Stimulated activated CD4-positive, alpha-beta T cell treated with anti-CD3 and anti-CD28 coated beads, Interleukin-4, amount 100 ng/mL, for 24 hours (primary cell): ENCODE results near the gene DPH6.
"Not testable (repeated sequence)": the region's sequence is repeated elsewhere in the genome, so short reads cannot be mapped to it uniquely, and the experiment has no call there.

Experiments used
- DNase-seq: peaks from one replicate; pipeline ENCODE4 v3.0.0-alpha.2; 2020

The DPH6 gene

GRCh38 chr15:35484231-35484945 is 61.6 kb downstream of the DPH6 start:
- DNase-seq: no peak

GRCh38 chr15:35481992-35482391 is 64.0 kb downstream of the DPH6 start:
- DNase-seq: no peak

GRCh38 chr15:35481064-35481463 is 64.9 kb downstream of the DPH6 start:
- no peak for DNase-seq

GRCh38 chr15:35479423-35479822 is 66.5 kb downstream of the DPH6 start:
- DNase-seq: no peak

- DNase-seq: no peak
Measured at GRCh38 chr15:35477312-35478262, 68.4 kb downstream of the DPH6 start.

DNA sequence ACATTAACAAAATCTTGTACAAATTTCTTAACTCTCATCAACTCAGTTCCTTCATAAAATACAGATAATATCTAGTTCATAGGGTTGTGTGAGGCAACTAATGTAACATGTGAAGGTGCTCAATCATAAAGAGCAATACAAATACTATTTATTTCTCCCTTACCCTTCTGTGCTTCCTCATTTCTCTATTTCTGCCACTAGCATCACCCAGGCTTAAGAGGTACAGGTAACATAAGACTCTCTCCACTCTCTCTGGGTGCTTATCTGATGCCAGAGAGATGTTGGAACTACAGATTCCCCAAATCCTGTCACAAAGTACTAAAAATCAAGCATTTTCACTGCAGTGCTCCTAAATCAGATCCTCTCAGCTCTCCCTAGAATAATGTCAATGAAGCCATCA is 74.9 kb downstream of the DPH6 start:
- no peak for DNase-seq

GRCh38 chr15:35470441-35470840 is 75.5 kb downstream of the DPH6 start:
- no peak for DNase-seq

DNA sequence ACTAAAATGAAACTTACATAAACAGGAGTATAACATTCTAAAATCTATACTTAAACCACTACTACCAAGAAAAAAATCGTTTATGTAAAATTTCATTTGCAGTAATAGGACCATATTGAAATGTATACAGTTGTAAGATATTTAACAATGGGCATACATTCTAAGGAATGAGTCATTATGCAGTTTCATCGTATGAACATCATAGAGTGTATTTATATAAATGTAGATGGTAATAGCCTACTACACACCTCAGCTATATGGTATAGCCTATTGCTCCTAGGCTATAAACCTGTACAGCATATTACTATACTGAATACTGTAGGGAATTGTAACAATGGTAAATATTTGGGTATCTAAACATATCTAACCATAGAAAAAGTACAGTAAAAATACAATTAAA is 79.5 kb downstream of the DPH6 start:
- no peak for DNase-seq

DNA sequence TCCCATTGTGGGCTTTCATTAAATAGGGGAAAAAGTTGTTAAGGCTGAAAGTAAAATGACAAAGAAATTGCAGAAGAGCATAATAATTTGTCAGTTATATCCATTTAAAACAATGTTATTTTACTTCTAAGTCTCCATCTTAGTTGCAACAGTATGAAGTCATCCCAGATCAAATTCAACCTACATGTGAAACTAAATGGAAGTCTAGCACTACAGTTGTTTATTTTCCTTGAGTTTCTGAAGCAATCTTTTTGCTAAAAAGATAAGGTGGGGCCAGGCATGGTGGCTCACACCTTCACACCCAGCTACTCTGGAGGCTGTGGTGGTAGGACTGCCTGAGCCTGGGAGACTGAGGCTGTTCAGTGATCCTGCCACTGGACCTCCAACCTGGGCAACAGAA is 80.2 kb downstream of the DPH6 start:
- no peak for DNase-seq

DNA sequence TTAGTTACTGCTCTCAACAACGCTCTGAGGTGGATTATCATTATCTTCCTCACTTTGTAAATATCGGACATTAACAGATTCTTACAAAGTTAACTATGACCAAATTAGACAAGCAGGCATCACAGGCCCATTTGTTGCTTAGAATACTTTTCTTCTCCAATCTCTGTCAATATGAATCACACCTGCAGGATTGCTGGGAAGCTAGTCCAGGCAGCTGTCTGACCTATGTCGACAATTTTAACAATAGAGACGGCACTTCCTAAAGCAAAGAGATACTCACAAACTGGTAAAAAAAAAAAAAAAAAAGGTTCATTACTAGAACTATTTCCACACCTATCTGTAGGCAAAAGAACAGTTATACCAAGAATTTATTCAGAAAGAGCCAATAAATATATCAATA is 85.3 kb downstream of the DPH6 start:
- DNase-seq: no peak

DNA sequence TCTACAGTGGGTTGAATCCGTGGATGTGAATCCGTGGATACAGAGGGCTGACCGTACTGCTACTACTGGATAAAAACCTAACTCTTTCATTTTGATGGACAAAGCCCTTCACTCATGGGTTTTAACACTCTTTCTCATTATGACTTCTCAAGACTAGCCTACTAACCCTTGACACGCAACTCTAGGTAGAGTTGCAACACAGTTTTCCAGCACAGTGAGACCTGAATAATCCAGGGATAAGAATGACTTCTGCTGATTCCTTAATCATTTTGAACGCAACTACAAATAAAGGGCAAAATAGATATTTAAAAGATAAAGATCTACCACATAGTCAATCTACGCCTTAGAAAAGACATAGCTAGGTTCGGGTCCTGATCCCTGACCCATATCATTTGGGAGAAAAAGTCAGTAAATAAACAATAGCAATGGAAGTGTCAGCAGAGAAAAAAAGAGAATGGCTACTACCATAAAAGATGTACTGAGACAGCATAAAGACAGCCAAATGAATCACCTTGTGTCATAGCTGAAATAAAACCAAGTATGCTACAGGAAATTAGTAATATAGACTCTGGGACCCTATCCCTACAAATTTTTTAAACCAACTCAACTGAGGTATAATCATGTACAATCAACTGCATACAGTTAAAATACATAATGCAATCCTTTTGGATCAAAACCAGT is 87.6 kb downstream of the DPH6 start:
- no peak for DNase-seq

GRCh38 chr15:35455201-35455600 is 90.8 kb downstream of the DPH6 start:
- no peak for DNase-seq

DNA sequence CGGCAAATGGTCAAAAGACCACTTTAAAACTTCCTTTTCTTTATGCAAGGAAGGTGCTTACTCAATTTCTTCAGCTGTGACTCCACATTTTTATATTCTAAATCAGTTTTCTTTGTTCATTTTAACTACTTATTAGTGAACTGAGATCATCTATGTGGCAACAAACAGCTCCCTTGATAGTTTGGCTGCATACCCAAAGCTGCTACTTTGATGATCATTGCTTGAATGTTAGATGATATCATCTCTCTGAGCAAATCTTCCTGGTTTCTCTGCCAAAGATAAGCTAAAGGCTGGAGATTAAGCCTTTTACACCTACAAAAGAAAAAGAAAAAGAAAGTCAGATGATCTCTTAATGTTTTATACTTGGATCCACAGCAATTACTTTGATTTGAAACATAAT is 95.5 kb downstream of the DPH6 start:
- DNase-seq: no peak

DNA sequence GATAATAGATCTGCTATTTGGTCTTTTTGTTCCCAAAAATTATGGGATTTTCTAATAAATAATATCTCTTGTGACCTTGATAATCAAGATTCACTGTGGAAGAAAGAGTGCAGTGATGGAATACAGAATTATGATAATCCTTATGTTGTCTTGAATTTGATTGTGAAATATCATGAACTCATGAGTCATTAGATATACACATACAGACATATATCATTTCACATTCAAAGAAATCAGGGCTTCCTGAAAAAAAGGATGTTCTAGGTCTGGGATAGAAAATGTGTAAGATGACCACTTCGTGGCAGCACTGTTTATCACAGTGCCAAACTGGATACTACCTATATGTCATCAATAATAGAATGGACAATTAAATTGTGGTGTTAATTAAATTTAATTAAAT is 97.7 kb downstream of the DPH6 start:
- no peak for DNase-seq

- no peak for DNase-seq
Measured at GRCh38 chr15:35445891-35446290, 100.1 kb downstream of the DPH6 start.

DNA sequence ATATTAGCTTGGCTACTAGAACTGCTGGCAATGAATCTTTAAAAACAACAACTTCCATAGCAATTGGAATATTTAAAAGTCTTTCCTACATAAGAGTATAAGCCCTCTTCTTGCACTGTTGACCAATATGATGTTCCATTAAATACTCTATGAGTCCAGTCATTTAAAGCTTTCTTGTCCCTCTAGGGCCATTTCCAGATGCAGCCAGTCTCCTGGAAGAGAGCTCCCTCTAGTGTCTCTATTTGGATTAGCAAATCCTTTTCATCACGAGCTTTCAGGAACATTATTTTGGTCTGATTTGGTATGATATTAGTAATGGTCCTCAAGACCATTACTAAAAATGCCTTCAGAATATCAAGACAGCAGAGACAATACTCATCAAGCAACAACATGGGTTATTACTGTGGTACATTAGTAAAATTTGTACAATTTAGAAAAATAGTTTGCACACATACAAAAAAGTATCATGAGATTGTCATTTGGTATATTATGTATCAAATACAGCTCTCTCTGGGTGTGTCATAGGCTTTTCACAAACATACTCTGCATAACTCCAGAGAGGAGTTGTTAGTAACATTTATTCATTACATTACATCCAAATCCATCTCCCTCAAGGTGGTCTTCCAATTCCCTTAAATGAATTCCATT is 101.3 kb downstream of the DPH6 start:
- DNase-seq: no peak

- no peak for DNase-seq
Measured at GRCh38 chr15:35443376-35443775, 102.6 kb downstream of the DPH6 start.

GRCh38 chr15:35442742-35443141 is 103.2 kb downstream of the DPH6 start:
- DNase-seq: no peak

DNA sequence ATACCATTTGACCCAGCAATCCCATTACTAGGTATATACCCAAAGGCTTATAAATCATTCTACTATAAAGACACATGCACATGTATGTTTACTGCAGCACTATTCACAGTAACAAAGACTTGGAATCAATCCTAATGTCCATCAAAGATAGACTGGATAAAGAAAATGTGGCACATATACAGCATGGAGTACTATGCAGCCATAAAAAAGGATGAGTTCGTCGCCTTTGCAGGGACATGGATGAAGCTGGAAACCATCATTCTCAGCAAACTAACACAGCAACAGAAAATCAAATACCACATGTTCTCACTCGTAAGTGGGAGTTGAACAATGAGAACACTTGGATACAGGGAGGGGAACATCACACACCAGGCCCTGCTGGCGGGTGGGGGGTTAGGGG is 104.7 kb downstream of the DPH6 start:
- DNase-seq: not testable (repeated sequence)

GRCh38 chr15:35440265-35440664 is 105.7 kb downstream of the DPH6 start:
- DNase-seq: no peak

- DNase-seq: no peak
Measured at GRCh38 chr15:35439291-35439690, 106.7 kb downstream of the DPH6 start.

GRCh38 chr15:35437157-35437556 is 108.8 kb downstream of the DPH6 start:
- no peak for DNase-seq

DNA sequence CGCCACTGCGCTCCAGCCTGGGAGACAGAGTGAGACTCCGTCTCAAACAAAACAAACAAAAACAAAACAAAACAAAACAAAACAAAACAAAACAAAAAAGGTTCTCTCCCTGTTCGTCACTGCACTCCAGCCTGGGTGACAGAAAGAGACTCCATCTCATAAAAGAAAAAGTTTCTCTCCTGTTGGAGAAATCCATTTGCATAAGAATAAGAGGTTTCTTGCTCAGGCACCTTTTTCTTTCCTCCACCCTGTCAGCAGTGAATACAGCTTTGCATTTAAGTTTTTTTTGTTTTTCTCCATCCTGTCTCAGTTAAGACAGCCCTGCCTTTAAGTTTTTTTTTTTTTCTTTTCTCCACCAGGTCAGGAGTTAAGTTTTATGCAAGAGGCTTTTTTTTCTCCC is 109.5 kb downstream of the DPH6 start:
- DNase-seq: no peak
